ENCODE measurements around the gene OLFM1.

Gene OLFM1

DNA sequence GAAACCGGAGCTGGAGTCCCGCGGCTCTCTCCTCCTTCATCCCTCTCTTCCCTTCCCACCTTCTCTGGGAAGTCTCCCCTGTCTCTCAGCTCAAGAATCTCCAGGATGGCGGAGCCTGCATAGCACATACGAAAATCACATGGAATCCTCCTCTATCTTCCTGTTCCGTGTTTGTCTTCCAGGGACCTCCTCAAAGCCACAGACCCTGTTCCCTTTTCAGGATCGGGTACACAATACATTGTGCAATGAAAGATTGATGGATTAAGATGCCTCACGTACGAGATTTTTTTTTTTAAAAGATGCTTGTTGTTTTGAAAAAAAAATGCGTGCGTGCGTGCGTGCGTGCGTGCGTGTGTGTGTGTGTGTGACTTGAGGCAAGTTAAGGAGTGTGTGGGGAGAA is 46.6 kb upstream of the OLFM1 start:
- H3K4me3 ChIP-seq (ENCODE audit: low read depth, low read length): no peak overlapping the region
- no peaks in the 10 kb centered on the region for H3K4me1 ChIP-seq
- no peaks in the 10 kb centered on the region for H3K27me3 ChIP-seq (ENCODE audit: control insufficient read depth, insufficient read depth, low read length)
- no peak overlapping the region for H2AFZ ChIP-seq
- no peak overlapping the region for H3K4me2 ChIP-seq (ENCODE audit: low read length)
- H3K9ac ChIP-seq: no peak overlapping the region
- TF ChIP-seq CTCF (IDR thresholded peaks at IDR 0.05): no peak
- H3K27ac ChIP-seq: no peak overlapping the region
- no peaks in the 10 kb centered on the region for H3K36me3 ChIP-seq (ENCODE audit: control insufficient read depth, insufficient read depth, low read length)
- no peaks in the 10 kb centered on the region for H3K9me3 ChIP-seq (ENCODE audit: control insufficient read depth, low read length)
- H3K79me2 ChIP-seq: no peaks in the 10 kb centered on the region

- no peak overlapping the region for H3K4me3 ChIP-seq (ENCODE audit: low read depth, low read length)
- no peaks in the 10 kb centered on the region for H3K79me2 ChIP-seq
- no peaks in the 10 kb centered on the region for H3K36me3 ChIP-seq (ENCODE audit: control insufficient read depth, insufficient read depth, low read length)
- no peak for TF ChIP-seq CTCF (IDR thresholded peaks at IDR 0.05)
- no peaks in the 10 kb centered on the region for H3K4me1 ChIP-seq
- no peaks in the 10 kb centered on the region for H3K27me3 ChIP-seq (ENCODE audit: control insufficient read depth, insufficient read depth, low read length)
- no peak overlapping the region for H3K4me2 ChIP-seq (ENCODE audit: low read length)
- no peak overlapping the region for H3K27ac ChIP-seq
- H2AFZ ChIP-seq: no peak overlapping the region
- H3K9ac ChIP-seq: no peak overlapping the region
- H3K9me3 ChIP-seq (ENCODE audit: control insufficient read depth, low read length): no peaks in the 10 kb centered on the region
Observed at GRCh38 chr9:135043345-135043744, 44.1 kb upstream of the OLFM1 start.

DNA sequence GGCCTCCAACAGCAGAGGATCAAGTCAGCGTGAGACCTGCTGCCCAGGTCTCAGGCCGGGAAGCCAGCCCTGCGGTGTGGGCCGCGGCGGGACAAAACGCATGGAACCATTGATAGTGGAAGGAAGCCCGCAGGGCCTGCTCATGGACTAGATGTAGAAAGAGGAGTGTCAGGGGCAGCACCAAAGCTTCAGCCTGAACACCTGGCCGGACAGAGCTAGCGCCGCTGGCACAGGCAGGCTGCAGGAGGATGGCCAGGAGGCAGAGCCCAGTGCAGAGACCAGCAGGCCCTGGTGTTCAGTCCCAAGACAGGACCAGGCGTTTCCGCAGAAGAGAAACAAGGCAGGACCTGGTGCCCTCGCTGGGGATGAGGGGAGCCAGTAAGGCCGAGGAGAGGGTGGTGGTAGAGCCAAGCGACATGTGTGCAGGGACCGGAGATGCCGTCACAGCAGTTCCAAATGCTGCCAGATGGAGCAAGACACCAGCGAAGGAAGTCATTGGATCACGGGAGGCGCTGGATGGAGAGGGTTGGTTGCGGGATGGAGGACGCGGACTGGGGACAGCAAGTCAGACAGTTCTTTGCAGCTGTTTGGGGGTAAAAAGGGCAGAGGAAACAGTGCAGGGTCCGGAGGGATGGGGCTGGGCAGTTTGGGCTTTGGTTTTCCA is 42.1 kb upstream of the OLFM1 start:
- Histone ChIP-seq H3K9ac (no peak overlapping the region), H3K27me3 (ENCODE audit: control insufficient read depth, insufficient read depth, low read length) (no peaks in the 10 kb centered on the region)
- no peak for TF ChIP-seq CTCF (IDR thresholded peaks at IDR 0.05)

GRCh38 chr9:135045928-135046738 is 41.3 kb upstream of the OLFM1 start:
- Histone ChIP-seq H3K4me3 (ENCODE audit: low read depth, low read length) (no peak overlapping the region), H3K4me2 (ENCODE audit: low read length) (no peak overlapping the region), H3K79me2 (no peaks in the 10 kb centered on the region), H3K36me3 (ENCODE audit: control insufficient read depth, insufficient read depth, low read length) (no peaks in the 10 kb centered on the region), H3K27ac (no peak overlapping the region), H3K4me1 (no peaks in the 10 kb centered on the region), H3K27me3 (ENCODE audit: control insufficient read depth, insufficient read depth, low read length) (no peaks in the 10 kb centered on the region), H3K9me3 (ENCODE audit: control insufficient read depth, low read length) (no peaks in the 10 kb centered on the region), H3K9ac (no peak overlapping the region), H2AFZ (no peak overlapping the region)
- no peak for TF ChIP-seq CTCF (IDR thresholded peaks at IDR 0.05)

More for the DNA sequence above, 42.1 kb upstream of the OLFM1 start:
- Histone ChIP-seq H3K79me2 (no peaks in the 10 kb centered on the region), H3K4me3 (ENCODE audit: low read depth, low read length) (no peak overlapping the region), H3K27ac (no peak overlapping the region), H3K9me3 (ENCODE audit: control insufficient read depth, low read length) (no peaks in the 10 kb centered on the region), H3K36me3 (ENCODE audit: control insufficient read depth, insufficient read depth, low read length) (no peaks in the 10 kb centered on the region), H2AFZ (no peak overlapping the region), H3K4me2 (ENCODE audit: low read length) (no peak overlapping the region), H3K4me1 (no peaks in the 10 kb centered on the region)
